Measurements from ENCODE around the gene THADA.
"Not testable (repeated sequence)": the region's sequence is repeated elsewhere in the genome, so short reads cannot be mapped to it uniquely, and the experiment has no call there.

Gene THADA

DNA sequence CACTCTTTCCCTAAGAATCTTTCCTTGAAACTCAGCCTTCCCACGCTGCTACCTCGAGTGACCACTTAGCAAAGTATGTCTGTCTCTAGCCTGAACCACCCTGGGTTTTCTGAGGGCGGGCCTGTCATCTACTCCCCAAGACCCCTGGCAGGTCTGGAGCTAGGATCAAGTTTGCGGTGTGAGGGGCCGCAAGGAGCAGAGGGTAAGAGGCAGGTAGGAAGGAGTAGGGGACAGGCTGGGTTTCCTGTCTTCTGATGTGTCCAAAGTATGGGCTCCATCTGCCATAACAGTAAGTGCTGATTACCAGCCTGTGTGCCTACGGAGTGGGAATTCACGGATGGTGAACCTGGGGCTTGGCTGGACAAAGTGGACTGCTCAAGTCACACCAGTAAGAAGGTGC lies 394.8 kb downstream of the THADA start:
- intact Hi-C loops (cut with DNase I), result no loop called here
- no peak for DNase-seq

DNA sequence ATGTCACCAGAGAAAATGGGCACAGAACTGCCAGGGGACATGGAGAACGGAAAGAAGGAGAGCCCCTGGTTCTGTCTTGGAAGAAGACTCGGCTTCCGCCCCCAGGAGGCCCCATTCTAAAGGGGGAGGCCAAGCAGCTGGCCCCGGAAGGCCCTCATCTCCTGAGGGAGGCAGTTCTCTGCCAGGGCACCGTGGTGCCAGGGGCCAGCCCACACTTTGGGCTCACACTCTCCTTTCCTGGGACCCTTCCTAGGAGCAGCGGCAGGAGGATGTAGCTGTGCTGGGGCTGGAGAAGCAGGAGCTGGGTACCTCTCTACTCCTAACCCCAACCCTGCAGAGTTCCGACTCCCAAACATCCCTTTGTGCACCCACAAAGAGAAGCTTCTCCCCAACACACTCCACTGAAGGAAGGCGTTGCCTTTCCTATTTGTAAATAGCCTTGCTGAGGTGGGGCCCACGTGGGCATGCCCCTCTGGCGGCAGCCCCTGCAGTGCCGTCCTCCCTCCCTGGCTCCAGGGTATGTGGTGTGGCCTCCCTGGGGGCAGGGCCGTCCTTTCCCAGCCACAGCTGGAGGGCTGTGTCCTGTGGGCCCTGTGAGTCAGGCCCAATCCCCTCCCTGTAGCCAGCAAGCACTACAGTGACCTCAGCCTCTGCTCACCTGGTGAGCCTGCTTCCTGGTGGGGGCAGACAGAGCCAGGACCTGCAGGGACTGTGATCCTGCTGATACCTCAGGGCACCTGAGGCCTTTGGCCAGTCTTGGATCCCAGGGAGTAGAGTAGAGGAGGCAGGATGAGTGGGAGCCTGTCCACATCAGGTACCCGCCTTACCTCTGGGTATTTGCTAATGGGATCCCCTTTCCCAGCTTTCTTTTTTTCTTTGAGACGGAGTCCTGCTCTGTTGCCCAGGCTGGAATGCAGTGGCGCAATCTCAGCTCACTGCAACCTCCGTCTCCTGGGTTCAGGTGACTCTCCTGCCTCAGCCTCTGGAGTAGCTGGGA lies 396.0 kb downstream of the THADA start:
- intact Hi-C loops (cut with DNase I), result no loop called here
- no peak for DNase-seq

DNA sequence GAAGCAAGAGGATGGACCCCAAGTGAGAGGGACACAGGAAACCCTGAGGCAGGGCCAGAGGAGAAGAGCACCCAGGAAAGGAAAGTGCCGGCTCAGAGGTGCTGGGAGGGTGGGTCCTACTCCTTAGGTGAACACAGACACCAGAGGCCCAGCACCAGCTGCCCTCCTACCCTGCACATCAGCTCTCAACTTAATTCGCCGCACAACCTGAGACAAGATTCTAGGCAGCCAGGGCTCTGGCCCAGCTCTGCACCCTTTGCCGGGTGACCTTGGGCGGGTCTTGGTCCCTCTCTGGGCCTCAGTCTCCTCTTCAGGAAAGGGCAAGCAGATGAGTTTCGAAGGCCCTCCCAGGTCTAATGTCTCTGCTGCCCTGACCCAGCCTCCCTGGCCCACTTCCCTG lies 397.6 kb downstream of the THADA start:
- intact Hi-C loops (cut with DNase I), result no loop called here
- DNase-seq, result no peak

- intact Hi-C loops (cut with DNase I), result no loop called here
- DNase-seq, result no peak
Measured at GRCh38 chr2:43197588-43197896, 398.3 kb downstream of the THADA start.

DNA sequence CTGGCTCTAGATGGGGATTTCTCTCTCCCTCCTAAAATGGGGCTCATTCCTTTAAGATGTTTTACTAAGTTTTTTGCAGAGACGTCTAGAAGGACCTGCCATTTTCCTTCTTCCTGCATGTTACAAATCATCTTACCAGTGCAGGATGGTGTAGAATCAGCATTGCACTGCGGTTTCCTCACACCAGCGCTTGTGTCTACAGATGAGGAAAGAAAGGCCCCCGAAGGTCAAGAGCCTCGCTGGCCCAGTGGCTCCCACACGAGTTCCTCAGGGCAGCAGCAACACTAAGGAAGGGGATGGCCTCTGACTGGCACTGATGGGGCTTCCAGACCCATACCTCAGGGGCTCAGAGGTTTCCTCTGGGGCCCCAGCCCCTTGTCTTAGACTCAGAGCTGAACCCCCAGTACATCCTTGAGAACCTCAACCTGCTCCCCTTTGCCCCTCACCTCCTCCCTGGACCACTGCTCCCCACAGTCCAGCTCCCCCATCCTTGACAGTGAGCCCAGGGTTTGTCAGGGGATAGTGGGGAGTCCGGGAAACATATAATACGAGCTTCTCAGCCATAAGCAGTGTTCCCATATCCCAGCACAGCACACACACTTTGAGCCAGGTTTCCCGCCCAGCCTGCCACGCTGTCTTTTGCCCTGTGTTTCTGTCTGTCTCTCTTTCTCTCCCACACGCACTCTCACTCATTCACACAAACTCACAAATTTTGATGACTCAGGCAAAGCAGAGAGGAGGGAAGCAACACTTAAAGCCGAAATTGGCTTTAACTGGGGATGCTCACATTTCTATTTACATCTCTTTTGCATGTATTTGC lies 398.9 kb downstream of the THADA start:
- intact Hi-C loops (cut with DNase I), result no loop called here
- DNase-seq, result peak in 13 of 42 donors; percentile 20 to 72 (median 45)

DNA sequence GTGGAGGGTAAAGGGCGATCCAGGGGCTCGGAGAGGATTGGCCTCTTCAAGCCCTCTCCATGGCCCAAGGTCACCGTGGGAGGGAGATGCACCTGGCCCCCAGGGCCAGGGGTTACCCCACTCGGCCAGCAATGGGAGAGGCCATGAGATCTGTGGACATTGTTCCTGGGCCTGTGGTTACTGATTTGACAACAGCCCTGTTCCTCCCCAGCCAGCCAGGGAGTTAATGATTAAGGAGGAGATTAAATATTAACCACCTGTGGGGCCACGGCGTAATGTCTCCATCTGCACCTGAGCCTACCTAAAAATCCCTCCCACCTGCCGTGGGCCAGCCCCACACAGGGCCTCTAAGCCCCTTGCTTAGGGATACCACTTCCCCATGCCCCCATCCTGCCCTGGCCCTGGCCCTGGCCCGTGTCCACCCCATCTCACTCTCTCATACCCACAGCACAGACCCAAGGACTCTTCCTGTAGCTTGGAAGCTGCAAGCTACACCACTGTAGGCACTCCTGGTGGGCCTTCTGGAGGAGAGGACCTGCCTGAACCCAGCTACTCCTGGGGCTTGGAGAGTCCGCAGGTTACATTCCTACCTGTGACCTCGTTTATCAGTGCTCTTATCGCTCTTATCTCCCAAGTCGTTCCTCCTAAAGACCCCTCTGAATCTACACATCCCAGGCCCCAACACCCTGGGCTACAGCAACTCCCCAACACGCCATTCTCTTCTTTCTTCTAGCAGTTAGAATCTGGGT lies 401.5 kb downstream of the THADA start:
- no peak for DNase-seq
- intact Hi-C loops (cut with DNase I), result no loop called here

DNA sequence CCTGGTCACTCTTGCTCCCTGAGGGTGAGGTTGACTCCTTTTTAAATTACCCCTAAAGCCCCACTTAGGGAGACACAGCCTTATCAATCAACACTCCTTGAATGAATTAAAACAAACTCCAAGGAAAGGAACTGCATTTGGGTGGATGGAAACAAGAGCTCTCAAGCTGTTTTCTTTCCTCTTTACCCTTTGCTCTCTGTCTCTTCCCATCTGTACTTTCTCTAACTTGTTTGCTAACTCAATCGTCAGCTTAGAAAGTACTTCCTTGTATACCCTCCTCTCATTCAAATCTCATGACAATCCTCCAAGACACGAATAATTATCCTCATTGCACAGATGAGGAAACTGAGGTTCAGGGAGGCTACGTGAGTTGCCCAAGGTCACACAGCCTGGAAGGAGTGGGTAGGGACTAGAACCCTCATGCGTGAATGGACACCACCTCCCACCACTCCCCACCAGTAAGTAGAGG lies 402.2 kb downstream of the THADA start:
- intact Hi-C loops (cut with DNase I), result no loop called here
- no peak for DNase-seq

DNA sequence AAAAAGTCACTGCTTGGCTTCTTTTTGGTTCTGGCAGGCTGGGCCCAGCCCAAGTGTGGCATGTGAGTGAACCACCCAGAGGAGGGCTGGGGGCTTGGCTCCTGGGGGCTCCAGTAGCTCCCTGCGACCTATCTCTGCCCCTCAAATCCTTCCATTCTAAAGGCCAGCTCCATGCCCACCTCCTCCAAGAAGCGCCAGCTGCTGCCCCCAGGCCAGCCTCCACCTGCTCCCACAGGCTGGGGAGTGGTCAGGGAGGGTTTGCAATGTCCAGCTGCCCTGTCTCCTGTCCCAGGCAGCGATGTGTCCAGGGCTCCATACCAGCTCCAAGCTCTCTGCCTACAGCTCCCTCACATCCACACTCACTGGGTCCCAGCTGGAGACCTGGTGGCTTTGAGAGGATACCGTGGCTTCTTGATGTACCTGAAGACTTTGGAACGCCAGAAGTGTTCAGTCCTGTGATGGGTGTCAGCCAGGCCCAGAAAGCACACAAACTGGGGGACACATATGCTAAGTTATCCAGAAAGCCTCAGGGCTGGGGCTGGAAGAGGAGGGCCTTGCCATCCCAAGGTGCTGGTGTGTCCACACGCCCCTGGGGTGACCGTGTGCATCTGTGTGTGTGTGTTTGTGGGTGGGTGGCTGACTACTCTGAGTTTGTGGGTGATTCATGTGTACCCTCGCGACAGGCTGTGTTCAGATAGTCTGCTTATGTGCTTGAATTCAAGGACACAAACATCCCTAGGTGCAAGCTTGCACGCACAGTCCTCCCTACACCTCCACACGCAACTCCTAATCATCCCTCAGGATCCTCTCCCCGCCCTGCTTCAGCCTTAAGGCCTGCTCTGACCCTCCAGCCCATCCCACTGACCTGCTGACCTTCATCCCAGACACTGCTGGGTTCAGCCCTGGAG lies 402.8 kb downstream of the THADA start:
- DNase-seq, result no peak

DNA sequence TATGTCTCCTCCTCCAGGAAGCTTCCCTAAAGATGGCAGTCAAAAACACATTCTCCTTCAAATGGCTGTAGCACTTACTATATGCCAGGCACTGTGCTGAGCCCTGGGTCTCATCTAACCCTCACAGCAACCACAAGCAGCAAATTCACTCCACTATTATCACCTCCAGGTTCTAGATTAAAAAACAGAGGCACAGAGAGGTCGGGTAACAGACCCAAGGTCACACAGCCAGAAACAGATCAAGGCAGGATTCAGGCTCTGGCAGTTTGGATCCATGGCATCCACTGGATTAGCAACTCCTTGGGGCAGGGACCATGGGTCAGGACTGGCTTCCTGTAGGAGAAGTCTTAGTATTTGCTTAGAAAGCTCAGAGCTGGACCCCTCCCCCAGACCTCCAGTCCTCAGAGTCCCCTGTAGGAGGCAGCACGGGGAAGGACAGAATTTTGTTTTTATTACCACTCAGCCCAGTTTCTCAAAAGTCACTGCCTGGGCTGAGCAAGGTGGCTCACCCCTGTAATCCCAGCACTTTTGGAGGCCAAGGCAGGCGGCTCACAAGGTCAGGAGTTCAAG lies 403.8 kb downstream of the THADA start:
- DNase-seq, result no peak
- intact Hi-C loops (cut with DNase I), result no loop called here

More for the DNA sequence above, 402.8 kb downstream of the THADA start:
- intact Hi-C loops (cut with DNase I), result no loop called here

- intact Hi-C loops (cut with DNase I), result no loop called here
- no peak for DNase-seq
Measured at GRCh38 chr2:43190311-43191052, 405.4 kb downstream of the THADA start.

DNA sequence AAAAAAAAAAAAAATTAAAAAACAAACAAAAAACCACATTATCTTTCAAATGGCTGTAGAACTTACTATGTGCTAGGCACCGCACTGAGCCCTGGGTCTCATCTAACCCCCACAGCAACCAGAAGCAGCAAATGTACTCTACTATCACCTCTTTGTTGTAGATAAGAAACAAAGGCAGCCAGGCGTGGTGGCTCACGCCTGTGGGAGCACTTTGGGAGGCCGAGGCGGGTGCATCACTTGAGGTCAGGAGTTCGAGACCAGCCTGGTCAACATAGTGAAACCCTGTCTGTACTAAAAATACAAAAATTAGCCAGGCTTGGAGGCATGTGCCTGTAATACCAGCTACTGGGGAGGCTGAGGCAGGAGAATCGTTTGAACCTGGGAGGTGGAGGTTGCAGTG lies 406.0 kb downstream of the THADA start:
- intact Hi-C loops (cut with DNase I); DNase-seq: not testable (repeated sequence)

- no peak for DNase-seq
- intact Hi-C loops (cut with DNase I), result no loop called here
Measured at GRCh38 chr2:43188561-43189386, 407.1 kb downstream of the THADA start.

DNA sequence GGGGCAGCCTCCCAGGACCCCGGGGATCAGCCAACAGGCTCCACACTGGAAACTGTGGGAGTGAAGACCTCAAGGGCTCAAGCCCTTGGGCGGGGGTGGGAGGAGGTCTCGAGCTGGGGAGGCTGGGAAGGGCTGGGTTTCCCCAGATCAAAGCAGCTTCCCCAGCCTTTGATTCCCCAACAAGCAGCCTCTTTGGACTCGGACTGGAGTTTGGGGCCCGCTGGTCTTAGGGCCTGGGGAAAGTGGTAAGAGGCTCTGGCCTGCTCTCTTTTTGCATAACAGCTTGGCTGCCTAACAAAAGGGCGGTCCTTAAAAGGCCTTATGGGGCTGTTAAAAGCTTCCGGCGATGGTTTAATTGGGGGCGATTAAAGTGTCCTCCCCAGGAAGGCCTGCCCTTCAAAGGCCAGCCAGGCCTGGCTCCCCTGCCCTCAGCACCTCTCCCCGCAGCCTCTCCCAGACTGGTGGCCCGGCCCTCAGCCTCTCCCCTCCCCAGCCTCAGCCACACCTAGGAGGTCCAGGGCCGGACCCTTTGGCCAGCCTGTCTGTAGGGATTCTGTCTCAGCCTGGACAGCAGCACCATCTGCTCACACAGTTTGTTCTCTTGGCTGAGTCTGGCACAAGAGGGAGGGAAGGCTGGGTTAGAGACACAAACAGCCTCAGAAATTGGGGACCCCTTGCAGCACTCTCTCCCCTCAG lies 409.0 kb downstream of the THADA start:
- intact Hi-C loops (cut with DNase I), result no loop called here
- DNase-seq, result no peak

DNA sequence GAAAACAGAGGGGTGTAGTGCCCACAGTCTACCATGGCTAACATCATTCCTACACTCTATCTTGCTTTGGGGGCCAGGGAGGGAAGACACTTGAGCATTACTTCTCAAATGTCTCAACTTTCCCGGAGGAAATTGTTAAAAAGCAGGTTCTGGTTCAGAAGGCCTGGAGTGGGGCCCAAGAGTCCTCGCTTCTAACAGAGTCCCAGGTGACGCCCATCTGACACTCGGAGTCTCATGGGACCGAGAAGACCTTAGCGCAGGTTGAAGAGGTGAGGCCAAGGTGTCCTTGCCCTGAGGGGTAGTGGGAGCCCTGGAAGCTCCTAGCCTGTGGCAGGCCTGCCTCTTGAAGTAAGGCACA lies 409.5 kb downstream of the THADA start:
- intact Hi-C loops (cut with DNase I), result no loop called here
- no peak for DNase-seq

DNA sequence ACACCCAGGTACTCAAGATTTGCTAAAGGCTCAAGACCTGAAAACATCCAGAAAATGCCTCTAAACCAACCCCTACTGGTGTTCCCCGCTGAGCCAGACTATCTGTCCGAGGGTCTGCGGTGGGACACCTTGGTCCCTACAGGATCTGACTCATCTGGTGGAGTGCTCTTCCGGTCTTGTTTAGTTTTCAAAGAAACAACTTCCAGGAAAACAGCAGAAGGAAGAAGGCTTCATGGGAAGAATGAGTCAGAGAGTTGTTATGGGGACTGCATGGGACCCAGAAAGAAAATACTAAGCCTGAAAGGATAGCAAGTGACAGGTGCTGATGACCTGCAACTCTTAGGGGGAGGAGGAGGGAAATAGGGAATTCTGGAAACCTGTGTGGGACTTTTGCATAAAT lies 410.7 kb downstream of the THADA start:
- DNase-seq, result no peak
- intact Hi-C loops (cut with DNase I), result no loop called here

DNA sequence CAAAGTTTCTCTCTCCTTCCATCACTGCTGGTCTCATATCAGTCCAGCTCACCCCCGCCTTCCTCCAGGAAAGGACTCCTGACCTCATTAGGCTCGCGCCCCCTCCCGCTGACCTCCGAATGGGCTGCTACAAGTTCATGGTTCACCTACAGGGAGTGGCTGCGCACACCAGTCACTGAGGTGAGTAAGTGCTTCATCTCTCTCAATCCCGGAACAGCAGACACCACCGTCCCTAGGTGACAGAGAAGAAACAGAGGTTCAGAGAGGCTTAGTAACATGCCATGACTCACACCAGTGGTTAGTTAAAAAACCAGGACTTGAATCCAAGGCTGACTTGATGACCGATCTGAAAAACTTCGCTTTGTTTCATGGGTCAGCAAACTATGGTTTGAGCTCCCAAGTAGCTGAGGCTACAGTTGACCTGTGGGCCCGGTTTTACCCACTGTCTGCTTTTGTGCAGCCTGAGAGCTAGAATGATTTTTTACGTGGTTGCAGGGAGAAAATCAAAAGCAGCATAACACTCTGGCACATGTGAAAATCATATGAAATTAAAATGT lies 411.4 kb downstream of the THADA start:
- intact Hi-C loops (cut with DNase I), result no loop called here
- DNase-seq, result no peak

Data from head of caudate nucleus (tissue), 42 donors.